Measurements from ENCODE around the gene TCAP.

GRCh38 chr17:39663340-39663687, 1.8 kb upstream of the TCAP start:
- TF ChIP-seq EZH2phosphoT487 (IDR thresholded peaks at IDR 0.05; ENCODE audit: low read length) = no peak
- TF ChIP-seq, protein P1, sequence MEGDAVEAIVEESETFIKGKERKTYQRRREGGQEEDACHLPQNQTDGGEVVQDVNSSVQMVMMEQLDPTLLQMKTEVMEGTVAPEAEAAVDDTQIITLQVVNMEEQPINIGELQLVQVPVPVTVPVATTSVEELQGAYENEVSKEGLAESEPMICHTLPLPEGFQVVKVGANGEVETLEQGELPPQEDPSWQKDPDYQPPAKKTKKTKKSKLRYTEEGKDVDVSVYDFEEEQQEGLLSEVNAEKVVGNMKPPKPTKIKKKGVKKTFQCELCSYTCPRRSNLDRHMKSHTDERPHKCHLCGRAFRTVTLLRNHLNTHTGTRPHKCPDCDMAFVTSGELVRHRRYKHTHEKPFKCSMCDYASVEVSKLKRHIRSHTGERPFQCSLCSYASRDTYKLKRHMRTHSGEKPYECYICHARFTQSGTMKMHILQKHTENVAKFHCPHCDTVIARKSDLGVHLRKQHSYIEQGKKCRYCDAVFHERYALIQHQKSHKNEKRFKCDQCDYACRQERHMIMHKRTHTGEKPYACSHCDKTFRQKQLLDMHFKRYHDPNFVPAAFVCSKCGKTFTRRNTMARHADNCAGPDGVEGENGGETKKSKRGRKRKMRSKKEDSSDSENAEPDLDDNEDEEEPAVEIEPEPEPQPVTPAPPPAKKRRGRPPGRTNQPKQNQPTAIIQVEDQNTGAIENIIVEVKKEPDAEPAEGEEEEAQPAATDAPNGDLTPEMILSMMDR (IDR thresholded peaks at IDR 0.05; ENCODE audit: low read length) = no peak
